ENCODE results near the gene NANOG. TPM values are rescaled to one million over a fixed set of nuclear protein-coding genes. Genes with fewer than 3 reads are reported as not detected.

NANOG gene
- polyA plus RNA-seq, 2 of the 4 experiments (the other 2 are of a cell fraction) = not detected

Small RNAs within 50 kb of the gene (small RNA-seq; reads per million reads assigned to genes)
- gene RF00019 = 0 reads per million in 6 experiments

Other genes with a start within 250 kb of the NANOG start
- gene APOBEC1, start 123.5 kb upstream of the NANOG start, polyA plus RNA-seq (2011; rRNA removed) = not detected in 2 replicates
- gene APOBEC1, start 123.5 kb upstream of the NANOG start, polyA plus RNA-seq (2017; fragmentation: RNase III; extraction: RNeasy Plus Mini Kit Qiagen cat#74134 plus additional on column Dnase treatment) = not detected in 3 replicates
- gene GDF3, start 93.6 kb upstream of the NANOG start, polyA plus RNA-seq (2011; rRNA removed) = not detected in 2 replicates
- not detected in 3 replicates for gene GDF3, start 93.6 kb upstream of the NANOG start, polyA plus RNA-seq (2017; fragmentation: RNase III; extraction: RNeasy Plus Mini Kit Qiagen cat#74134 plus additional on column Dnase treatment)
- gene DPPA3, start 78.0 kb upstream of the NANOG start, polyA plus RNA-seq (2011; rRNA removed) = not detected in 2 replicates
- gene DPPA3, start 78.0 kb upstream of the NANOG start, polyA plus RNA-seq (2017; fragmentation: RNase III; extraction: RNeasy Plus Mini Kit Qiagen cat#74134 plus additional on column Dnase treatment) = not detected in 3 replicates
- not detected in 2 replicates for gene CLEC4C, start 42.0 kb upstream of the NANOG start, polyA plus RNA-seq (2011; rRNA removed)
- not detected in 3 replicates for gene CLEC4C, start 42.0 kb upstream of the NANOG start, polyA plus RNA-seq (2017; fragmentation: RNase III; extraction: RNeasy Plus Mini Kit Qiagen cat#74134 plus additional on column Dnase treatment)
- not detected in 2 replicates for gene NANOGNB, start 24.2 kb upstream of the NANOG start, polyA plus RNA-seq (2011; rRNA removed)
- not detected in 3 replicates for gene NANOGNB, start 24.2 kb upstream of the NANOG start, polyA plus RNA-seq (2017; fragmentation: RNase III; extraction: RNeasy Plus Mini Kit Qiagen cat#74134 plus additional on column Dnase treatment)
- 0.68 and 0.91 TPM in 2 replicates for gene SLC2A14, start 83.5 kb downstream of the NANOG start, polyA plus RNA-seq (2011; rRNA removed)
- 0.16 to 0.30 TPM (median 0.25 TPM) in 3 replicates for gene SLC2A14, start 83.5 kb downstream of the NANOG start, polyA plus RNA-seq (2017; fragmentation: RNase III; extraction: RNeasy Plus Mini Kit Qiagen cat#74134 plus additional on column Dnase treatment)
- 52.4 and 56.4 TPM in 2 replicates for gene SLC2A3, start 146.8 kb downstream of the NANOG start, polyA plus RNA-seq (2011; rRNA removed)
- gene SLC2A3, start 146.8 kb downstream of the NANOG start, polyA plus RNA-seq (2017; fragmentation: RNase III; extraction: RNeasy Plus Mini Kit Qiagen cat#74134 plus additional on column Dnase treatment) = 7.8 to 13.3 TPM (median 8.7 TPM) in 3 replicates
- gene FOXJ2, start 243.3 kb downstream of the NANOG start, polyA plus RNA-seq (2011; rRNA removed) = 7.0 and 9.5 TPM in 2 replicates
- 7.4 to 7.6 TPM (median 7.4 TPM) in 3 replicates for gene FOXJ2, start 243.3 kb downstream of the NANOG start, polyA plus RNA-seq (2017; fragmentation: RNase III; extraction: RNeasy Plus Mini Kit Qiagen cat#74134 plus additional on column Dnase treatment)

Measured in A549 (cell line).